Measurements from ENCODE around the gene FMN1.

- no peak for TF ChIP-seq CTCF (IDR thresholded peaks at IDR 0.05)
- TF ChIP-seq POLR2A (IDR thresholded peaks at IDR 0.05) = no peak
Observed at GRCh38 chr15:33099739-33100138, 94.8 kb downstream of the FMN1 start.

All from esophagus squamous epithelium (tissue), 4 donors.